H7 (cell line): ENCODE results near the gene MAML2. TPM values are rescaled to one million over a fixed set of nuclear protein-coding genes. Genes with fewer than 3 reads are reported as not detected.

Source experiments
- DNase-seq: peaks from one replicate; pipeline ENCODE4 v3.0.0; 2012
- H3K27me3 ChIP-seq: 2 replicates; pipeline ENCODE4 v1.6.0; 2011; ENCODE audit warnings: mild to moderate bottlenecking, low read length; ENCODE audit not compliant: control insufficient read depth, insufficient read depth
- H3K36me3 ChIP-seq: replicated peaks from 2 replicates; pipeline ENCODE4 v1.5.1; 2011; ENCODE audit warnings: low read length; ENCODE audit not compliant: control insufficient read depth, insufficient read depth
- H3K4me3 ChIP-seq: 2 replicates; pipeline ENCODE4 v1.5.1; 2011; ENCODE audit warnings: low read depth, mild to moderate bottlenecking, control low read depth, low read length, moderate library complexity; ENCODE audit not compliant: insufficient read depth
- total RNA-seq: library from RNA; depleted of rRNA; stranded (reverse); fragments of >200 nt; shearing (Covaris generic); gene quantifications from 2 replicates; pipeline ENCODE4 v1.2.3, GENCODE V29; 2014

MAML2 gene
- total RNA-seq, 1 experiment from 2014 or later: 3.6 TPM

DNA sequence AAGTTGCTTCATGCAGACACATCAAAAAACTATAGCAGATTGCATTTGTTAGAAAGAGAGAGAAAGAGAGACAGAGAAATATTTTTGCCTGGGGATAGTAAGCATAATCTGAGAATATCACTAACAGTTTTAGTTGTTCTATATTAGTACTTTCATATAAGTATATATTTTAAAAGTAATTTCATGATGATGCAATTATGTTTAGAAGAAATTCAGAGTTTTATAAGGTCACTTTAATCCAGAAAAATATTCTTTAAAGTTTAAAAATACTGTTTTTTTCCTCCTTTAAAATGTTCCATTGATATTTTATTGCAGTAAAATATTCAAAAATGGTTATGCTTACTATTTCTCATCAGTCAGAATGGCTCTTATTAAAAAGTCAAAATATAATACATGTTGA, 332.3 kb downstream of the MAML2 start:
- Histone ChIP-seq H3K27me3 (no peaks in the 10 kb centered on the region), H3K4me3 (no peak overlapping the region), H3K36me3 (no peaks in the 10 kb centered on the region)
- DNase-seq: no peak

DNA sequence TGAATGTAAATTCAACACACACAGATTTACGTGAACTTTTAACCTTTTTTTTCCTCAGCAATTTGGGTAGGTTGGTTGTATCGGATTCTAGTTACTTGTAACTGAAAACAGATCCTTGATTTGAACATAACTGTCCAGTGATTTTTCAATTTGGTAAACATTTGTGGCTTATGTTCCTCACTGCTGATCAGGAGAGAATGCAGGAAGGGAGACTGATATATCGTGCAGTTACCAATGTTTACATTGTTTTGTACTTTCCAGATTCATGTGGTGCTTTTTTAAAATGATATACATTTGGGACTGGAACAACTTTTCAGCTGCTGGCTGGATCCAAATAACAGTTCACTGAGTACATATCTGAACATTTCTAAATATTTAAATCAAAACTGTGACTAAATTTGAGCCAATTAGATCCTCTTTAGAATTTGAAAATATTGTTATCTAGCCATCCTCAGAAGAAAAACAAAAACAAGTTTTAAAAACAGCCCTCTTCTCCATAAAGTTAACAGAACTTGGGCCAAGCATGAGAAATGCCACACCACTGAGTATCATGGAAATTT, 334.8 kb downstream of the MAML2 start:
- Histone ChIP-seq H3K27me3 (no peaks in the 10 kb centered on the region), H3K4me3 (no peak overlapping the region), H3K36me3 (no peaks in the 10 kb centered on the region)
- DNase-seq: no peak

DNA sequence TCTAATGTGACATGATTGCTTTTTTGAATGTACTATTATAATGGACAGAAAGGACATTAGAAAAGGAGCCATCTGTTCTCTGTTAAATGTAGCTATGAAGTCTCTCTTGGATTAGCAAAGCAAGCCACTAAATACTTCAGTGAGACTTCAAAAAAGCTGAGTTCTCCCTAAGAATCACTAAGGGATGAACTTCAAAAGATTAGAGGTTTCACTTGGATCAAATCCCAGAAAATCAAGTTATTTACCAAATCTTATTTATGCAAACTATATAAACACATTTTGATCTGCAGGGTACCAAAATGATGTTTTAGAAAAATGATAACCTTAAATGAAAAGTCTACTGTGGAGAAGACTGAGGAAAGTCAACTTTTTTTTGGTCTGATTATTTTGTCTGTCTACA, 337.0 kb downstream of the MAML2 start:
- no peaks in the 10 kb centered on the region for H3K36me3 ChIP-seq
- DNase-seq: no peak
- H3K4me3 ChIP-seq: no peak overlapping the region
- no peaks in the 10 kb centered on the region for H3K27me3 ChIP-seq

DNA sequence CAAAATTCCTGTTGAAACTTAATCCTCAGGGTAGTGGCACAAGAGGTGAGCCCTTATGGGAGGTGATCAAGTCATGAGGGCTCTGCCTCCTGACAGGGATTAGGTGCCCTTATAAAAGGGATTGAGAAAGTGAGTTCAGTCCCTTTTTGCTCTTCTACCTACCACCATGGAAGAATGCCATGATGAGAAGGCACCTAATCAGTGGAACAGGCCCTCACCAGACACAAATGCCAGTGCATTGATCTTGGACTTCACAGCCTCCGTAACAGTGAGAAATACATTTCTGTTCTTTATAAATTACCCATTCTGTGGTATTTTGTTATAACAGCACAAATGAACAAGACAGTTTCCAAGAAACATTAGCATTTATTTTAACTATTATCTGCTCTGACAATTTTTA, 338.1 kb downstream of the MAML2 start:
- no peaks in the 10 kb centered on the region for H3K27me3 ChIP-seq
- no peaks in the 10 kb centered on the region for H3K36me3 ChIP-seq
- no peak overlapping the region for H3K4me3 ChIP-seq
- DNase-seq: no peak

DNA sequence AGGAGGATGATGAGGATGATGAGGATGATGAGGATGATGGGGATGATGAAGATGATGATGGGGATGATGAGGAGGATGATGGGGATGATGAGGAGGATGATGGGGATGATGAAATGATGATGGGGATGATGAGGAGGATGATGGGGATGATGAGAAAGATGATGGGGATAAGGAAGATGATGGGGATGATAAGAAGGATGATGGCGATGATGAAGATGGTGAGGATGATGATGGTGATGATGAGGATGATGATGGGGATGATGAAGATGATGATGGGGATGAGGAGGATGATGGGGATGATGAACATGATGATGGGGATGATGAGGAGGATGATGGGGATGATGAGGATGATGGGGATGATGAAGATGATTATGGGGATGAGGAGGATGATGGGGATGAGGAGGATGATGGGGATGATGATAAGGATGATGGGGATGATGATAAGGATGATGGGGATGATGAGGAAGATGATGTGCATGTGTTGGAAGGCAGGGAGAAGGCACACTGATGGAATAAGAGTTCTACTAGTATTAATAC, 340.2 kb downstream of the MAML2 start:
- H3K27me3 ChIP-seq: no peaks in the 10 kb centered on the region
- DNase-seq: no peak
- no peak overlapping the region for H3K4me3 ChIP-seq
- H3K36me3 ChIP-seq: no peaks in the 10 kb centered on the region

DNA sequence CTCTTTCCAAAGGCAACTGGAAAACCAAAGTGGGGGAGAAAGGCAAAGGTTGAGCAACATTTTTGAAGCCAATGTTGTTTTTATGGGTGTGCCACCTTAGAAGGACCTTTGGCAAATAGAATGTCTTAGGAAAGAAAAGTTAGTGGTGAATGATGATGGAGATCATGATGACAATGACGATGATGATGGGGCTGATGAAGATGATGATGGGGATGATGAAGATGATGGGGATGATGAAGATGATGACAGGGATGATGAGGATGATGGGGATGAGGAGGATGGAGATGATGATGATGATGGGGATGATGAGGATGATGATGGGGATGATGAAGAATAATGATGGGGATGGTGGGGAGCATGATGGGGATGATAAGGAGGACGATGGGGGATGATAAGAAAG, 340.7 kb downstream of the MAML2 start:
- H3K36me3 ChIP-seq: no peaks in the 10 kb centered on the region
- no peaks in the 10 kb centered on the region for H3K27me3 ChIP-seq
- H3K4me3 ChIP-seq: no peak overlapping the region
- no peak for DNase-seq

DNA sequence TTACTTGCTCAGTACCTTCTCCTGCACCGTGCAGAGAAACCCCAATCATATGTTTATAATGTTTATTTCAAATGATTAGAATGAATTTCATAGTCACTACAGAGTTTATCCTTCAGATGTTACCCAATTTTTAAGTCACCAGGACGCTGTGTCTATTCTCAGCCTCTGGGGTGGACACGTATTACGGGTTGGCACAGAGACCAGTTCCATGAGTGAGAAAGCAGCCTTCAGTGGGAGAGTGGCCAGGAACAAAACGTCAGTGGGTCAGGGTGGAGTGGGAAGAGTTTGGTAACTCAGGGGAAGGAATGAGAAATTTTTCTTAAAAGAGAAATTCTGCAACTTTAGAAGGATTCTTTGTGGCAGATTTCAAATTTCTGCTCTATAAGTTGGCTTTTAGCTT, 342.0 kb downstream of the MAML2 start:
- DNase-seq: no peak
- no peaks in the 10 kb centered on the region for H3K27me3 ChIP-seq
- H3K36me3 ChIP-seq: no peaks in the 10 kb centered on the region
- no peak overlapping the region for H3K4me3 ChIP-seq

DNA sequence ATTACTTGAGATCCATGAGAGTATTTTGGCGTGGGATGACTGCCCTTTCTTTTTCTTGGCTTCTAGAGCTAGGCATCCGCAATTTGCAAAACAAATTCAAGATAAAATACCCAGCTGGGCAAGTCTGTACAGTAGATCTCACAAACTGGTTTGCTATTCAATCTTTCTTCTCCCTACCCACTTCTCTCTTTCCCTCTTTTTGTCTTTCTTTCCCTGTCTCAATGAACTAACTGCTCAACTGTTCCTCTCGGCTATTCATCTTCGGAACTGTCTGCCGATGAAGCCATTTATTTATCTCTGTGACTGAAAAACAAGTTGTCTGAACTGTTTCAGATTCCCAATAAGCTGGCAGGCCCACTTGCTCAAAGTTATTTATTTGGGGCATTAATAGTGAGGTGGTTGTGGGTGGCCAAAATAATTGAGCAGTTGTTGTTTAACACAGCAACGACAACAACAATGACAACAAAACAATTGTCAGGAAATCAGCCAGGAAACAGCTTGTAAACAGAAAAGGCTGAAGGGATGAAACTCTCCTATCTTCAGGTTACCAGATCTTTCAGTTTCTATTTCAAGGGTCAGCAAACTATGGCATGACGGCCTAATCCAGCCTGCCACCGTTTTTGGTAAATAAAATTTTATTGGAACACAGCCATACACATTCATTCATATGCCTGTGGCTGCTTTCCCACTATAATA, 343.1 kb downstream of the MAML2 start:
- Histone ChIP-seq H3K27me3 (no peaks in the 10 kb centered on the region), H3K36me3 (no peaks in the 10 kb centered on the region), H3K4me3 (no peak overlapping the region)
- DNase-seq: no peak

DNA sequence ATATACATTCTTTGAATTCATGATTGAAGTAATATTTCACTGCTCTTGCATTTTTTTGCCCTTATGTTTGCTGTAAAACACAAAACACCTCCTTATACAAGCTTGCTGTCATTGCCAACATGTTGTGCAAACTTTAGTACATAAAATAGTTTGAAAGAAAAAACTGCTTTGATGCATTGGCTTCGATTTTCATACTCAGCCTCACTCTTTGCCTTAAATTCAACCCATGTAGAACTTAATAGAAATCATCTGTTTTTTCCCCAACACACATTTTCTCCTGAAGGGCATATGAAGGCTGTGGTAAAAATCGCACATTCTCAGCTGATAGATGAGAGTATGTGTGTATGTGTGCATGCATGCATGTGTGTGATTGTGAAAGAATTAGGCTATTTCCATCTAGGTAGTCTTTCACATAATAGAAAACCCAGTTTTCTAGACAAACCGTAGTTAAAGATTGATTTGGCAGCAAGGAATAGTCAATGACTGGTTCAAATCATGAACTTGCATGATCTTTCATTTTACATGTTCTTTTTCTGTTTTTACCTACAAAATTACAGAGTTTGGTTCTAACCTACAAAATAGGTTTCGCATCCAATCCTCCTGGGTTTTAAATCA, 346.3 kb downstream of the MAML2 start:
- no peaks in the 10 kb centered on the region for H3K36me3 ChIP-seq
- no peak for DNase-seq
- H3K4me3 ChIP-seq: no peak overlapping the region
- no peaks in the 10 kb centered on the region for H3K27me3 ChIP-seq

DNA sequence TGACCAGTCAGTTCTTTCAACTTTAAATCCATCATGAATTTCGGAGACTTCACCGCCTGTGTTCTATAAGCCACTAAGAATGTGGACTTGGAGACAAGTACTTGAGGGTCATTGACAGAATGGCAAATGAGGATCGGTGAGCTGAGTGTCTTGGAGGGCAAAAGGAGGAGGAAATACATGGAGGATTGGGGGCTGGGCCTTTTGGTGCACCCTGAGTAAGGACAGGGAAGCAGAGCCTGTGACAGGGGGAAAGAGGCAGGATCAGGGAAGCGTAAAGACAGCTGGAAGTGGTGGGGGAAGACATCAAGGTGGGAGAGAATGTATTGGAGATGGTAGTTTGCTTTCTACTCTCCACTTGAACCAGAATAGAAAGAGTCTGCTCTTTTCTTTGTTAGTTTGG, 348.7 kb downstream of the MAML2 start:
- no peak for DNase-seq

DNA sequence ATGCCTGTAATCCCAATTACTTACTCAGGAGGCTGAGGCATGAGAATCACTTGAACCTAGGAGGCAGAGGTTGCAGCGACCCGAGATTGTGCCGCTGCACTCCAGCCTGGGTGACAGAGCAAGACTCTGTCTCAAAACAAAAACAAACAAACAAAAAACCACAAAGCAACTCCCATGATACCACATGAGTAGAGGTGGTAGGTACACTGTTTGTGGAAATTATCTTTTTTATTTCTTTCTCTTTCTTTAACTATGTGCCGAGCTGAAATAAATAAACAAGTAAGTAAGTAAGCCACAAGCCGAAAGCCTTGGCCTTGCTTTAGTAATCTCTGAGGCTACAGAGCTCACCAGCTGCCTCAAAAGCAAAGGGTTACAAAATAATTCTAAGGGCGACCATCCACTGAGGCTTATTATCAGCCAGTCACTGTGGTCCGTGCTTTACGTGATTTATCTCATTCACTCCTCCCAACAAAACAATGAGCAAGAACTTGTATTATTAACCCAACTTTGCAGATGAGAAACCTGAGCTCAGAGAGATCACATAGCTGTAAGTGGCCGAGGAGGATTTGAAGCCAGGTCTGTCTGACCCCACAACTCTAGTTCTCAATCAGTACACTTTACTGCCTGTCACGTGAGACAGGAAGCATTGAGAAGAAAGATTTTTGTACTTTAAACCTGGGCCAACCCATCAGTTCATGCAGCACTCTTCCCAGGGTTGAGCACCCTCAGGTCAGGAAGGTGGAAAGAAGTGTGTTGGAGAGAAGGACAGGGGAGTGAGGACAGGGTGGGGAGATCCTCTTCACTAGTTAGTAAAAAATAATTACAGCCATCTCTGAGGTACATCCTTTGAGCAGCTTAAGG, 349.3 kb downstream of the MAML2 start:
- DNase-seq: no peak
- Histone ChIP-seq H3K4me3 (no peak overlapping the region), H3K27me3 (no peaks in the 10 kb centered on the region), H3K36me3 (no peaks in the 10 kb centered on the region)

More for the DNA sequence above, 348.7 kb downstream of the MAML2 start:
- H3K4me3 ChIP-seq: no peak overlapping the region
- no peaks in the 10 kb centered on the region for H3K27me3 ChIP-seq
- no peaks in the 10 kb centered on the region for H3K36me3 ChIP-seq

DNA sequence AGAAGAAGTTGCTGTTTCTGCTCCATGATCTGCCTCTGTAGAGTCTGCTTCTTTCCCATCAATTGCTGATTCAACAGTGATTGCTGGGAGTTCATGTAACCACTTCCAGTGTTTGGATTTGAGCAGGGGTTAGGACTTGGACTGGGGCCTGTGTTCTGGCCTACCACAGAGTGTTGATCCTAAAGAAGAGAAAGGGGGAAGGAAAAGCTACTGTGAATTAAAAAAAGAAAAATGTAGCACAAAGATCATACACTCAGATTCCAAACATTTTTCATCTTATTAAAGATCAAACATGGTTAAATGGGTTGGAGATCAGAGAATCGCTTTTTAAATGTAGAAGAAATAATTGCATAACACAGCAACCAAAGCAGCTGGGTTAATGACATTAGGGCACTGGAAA, 351.4 kb downstream of the MAML2 start:
- DNase-seq: no peak

DNA sequence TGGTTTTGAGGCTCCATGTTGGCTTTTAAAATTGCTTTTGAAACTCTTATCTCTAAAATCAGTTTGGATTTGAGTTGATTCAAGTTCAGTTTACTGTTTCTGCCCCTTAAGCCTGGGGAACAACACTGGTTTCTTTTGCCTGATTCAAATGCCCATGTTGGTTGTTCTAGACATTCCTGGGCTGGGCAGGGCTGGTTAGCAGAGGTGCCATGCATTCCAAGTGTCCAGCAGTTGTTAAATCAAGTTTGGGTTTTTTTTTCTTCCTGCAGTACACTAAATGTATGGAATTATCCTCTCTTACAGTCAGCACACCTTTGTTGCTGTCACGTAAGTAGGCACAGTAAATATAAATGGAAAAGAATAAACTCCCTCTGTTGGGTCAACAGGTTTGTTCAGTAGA, 351.9 kb downstream of the MAML2 start:
- Histone ChIP-seq H3K27me3 (no peaks in the 10 kb centered on the region), H3K4me3 (no peak overlapping the region), H3K36me3 (no peaks in the 10 kb centered on the region)
- DNase-seq: no peak

More for the DNA sequence above, 351.4 kb downstream of the MAML2 start:
- no peaks in the 10 kb centered on the region for H3K36me3 ChIP-seq
- no peak overlapping the region for H3K4me3 ChIP-seq
- H3K27me3 ChIP-seq: no peaks in the 10 kb centered on the region

DNA sequence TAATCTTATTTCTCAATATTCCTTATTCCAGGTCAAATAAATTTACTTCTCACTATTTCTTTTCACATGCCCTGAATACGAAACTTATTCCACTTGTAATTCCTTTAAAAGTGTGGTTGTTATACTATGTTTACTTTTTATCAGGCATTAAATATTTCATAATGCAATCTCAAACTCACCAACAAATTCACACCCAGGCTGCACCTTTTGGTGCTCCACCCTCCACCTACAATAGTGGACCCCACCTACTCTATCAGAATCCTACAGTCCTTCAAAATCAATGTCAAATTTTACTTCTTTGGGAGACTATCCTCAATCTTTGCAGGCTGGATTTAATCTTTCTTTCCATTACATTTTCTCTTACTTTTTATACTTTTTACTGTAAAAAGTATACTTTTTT, 353.2 kb downstream of the MAML2 start:
- no peaks in the 10 kb centered on the region for H3K27me3 ChIP-seq
- no peak for DNase-seq
- H3K36me3 ChIP-seq: no peaks in the 10 kb centered on the region
- no peak overlapping the region for H3K4me3 ChIP-seq
